AG08395 (cell line): ENCODE data around the gene PCDHGA6.
A peak's percentile ranks its signal among the peaks of the same experiment; 100 is the strongest.
"Not testable (repeated sequence)": the region's sequence is repeated elsewhere in the genome, so short reads cannot be mapped to it uniquely, and the experiment has no call there.

ENCODE experiments used
- DNase-seq: peaks from one replicate; pipeline ENCODE4 v3.0.0; 2012; ENCODE audit warnings: mixed read lengths, low spot score

PCDHGA6 gene

DNA sequence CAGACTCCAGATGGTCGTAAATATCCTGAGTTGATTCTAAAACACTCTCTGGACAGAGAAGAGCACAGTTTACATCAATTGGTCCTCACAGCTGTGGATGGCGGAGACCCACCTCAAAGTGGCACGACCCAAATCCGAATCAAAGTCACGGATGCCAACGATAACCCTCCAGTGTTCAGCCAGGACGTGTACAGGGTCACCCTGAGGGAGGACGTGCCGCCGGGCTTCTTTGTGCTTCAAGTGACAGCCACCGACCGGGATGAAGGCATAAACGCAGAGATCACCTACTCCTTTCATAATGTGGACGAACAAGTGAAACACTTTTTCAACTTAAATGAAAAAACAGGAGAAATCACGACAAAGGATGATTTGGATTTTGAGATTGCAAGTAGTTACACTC is 13.0 kb upstream of the PCDHGA6 start:
- DNase-seq: no peak

DNA sequence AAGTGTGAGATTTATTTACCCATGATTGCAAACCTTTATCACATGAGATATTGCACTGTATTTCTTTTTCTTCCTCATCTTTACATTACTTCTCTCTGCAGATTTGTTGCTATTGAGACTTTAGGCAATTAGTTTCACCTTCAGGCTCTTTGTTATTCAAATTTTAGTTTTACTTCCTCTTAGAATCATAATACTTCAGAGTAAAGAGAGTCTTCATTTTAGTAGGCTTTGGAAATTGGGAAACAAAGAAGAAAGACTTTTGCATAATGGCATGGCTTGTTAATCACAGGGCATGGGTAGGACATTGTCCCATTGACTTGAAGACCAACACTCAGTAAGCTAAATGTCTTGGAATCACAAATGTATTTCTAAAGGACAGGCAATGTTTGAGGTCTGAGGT is 11.0 kb upstream of the PCDHGA6 start:
- no peak for DNase-seq

DNA sequence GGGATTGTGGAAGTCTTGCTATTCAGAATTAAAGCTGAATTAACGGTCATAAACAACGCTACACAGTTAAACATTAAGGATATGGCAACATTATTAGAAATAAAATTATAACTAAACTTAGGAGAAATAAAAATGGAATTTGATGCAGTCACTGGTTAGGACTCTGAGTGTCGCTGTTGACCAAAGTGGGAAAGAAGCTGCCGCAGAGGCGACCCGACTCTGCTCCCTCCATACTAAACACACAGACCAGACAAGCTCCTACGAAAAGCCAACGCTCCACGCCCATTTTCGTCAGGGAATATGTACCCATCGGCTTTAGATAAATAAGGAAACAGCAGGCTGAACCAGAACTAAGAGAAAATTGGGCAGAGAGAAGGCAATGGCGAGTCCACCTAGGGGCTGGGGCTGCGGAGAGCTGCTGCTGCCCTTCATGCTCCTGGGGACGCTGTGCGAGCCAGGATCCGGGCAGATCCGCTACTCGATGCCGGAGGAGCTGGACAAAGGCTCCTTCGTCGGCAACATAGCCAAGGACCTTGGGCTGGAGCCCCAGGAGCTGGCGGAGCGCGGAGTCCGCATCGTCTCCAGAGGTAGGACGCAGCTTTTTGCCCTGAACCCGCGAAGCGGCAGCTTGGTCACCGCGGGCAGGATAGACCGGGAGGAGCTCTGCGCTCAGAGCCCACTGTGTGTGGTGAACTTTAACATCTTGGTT is 9.6 kb upstream of the PCDHGA6 start, which contains the start of gene PCDHGA5:
PCDHGA5 (plus strand) TSS at position 211 of the 709 bp plus-strand sequence; CDS start at position 380, 169 bp downstream.
- peak; percentile 44 for DNase-seq

DNA sequence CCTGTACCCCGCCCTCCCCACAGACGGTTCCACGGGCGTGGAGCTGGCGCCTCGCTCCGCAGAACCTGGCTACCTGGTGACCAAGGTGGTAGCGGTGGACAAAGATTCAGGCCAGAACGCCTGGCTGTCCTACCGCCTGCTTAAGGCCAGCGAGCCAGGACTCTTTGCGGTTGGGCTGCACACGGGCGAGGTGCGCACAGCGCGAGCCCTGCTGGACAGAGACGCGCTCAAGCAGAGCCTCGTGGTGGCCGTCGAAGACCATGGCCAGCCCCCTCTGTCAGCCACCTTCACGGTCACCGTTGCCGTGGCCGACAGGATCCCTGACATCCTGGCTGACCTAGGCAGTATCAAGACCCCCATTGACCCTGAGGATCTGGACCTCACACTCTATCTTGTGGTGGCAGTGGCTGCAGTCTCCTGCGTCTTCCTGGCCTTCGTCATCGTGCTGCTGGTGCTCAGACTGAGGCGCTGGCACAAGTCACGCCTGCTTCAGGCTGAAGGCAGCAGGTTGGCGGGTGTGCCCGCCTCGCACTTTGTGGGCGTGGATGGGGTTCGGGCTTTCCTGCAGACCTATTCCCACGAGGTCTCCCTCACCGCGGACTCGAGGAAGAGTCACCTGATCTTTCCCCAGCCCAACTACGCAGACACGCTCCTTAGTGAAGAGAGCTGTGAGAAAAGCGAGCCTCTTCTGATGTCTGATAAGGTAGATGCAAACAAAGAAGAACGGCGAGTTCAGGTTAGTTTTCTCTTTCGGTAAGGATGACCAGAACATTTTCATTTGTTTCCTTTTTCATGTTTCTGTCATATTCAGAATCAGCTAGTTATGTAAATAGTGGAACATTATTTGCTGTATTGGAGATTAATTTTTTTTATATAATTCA is 7.4 kb upstream of the PCDHGA6 start:
- DNase-seq: no peak

DNA sequence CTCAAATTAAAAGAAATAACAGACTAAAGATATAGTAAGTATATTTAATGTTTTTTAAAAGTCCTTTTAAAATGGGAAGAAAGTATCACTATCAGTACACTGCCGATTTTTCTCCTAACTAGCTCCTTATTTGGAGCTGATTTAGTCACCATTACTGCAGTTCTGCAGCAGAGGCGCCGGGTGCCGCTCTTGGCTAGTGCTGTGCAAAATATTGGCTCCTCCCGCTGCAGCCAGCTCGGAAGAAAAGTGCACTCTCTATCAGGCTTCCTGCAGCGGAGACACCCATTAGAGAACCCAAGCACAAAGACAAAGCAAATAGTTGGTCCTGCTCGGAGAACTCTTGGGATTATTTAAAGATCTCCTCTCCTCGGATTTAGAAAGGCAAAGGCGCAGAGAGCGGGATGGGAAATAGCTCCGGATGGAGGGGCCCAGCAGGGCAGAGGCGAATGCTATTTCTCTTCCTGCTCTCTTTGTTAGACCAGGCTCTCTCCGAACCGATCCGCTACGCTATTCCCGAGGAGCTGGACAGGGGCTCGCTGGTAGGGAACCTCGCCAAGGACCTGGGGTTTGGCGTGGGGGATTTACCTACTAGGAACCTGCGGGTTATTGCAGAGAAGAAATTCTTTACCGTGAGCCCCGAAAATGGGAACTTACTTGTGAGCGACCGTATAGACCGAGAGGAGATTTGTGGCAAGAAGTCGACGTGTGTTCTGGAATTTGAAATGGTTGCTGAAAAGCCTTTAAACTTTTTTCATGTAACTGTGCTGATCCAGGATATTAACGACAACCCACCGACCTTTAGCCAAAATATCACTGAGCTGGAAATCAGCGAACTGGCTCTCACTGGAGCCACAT is 3.5 kb upstream of the PCDHGA6 start, which contains the start of gene PCDHGB3:
PCDHGB3 (plus strand) TSS at position 249 of the 855 bp plus-strand sequence; CDS start at position 402, 153 bp downstream.
- DNase-seq: peak; percentile 69

DNA sequence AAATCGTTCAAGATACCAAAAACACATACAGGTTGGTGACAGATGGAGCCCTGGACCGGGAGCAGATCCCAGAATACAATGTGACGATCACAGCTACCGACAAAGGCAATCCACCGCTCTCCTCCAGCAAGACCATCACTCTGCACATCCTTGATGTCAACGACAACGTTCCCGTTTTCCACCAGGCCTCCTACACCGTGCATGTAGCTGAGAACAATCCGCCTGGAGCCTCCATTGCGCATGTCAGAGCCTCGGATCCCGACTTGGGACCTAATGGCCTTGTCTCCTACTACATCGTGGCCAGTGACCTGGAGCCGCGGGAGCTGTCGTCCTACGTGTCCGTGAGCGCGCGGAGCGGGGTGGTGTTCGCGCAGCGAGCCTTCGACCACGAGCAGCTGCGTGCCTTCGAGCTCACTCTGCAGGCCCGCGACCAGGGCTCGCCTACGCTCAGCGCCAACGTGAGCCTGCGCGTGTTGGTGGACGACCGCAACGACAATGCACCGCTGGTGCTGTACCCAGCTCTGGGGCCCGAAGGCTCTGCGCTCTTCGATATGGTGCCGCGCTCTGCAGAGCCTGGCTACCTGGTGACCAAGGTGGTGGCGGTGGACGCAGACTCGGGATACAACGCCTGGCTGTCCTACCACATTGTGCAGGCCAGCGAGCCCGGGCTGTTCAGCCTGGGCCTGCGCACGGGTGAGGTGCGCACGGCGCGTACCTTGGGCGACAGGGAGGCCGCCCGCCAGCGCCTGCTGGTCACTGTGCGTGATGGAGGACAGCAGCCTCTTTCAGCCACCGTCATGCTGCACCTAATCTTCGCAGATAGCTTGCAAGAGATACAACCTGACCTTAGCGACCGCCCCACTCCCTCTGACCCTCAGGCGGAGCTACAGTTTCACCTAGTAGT is 1.9 kb upstream of the PCDHGA6 start:
- DNase-seq: no peak

DNA sequence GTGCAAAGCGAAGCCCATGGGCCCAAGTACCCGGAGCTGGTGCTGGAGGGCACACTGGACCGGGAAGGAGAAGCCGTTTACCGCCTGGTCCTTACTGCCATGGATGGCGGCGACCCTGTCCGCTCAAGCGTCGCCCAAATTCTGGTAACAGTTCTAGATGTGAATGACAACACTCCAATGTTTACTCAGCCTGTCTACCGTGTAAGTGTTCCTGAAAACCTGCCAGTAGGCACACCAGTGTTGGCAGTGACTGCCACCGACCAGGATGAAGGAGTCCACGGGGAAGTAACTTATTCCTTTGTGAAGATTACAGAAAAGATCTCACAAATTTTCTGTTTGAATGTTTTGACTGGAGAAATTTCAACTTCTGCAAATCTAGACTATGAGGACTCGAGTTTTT is 936 bp downstream of the PCDHGA6 start:
- DNase-seq: no peak

DNA sequence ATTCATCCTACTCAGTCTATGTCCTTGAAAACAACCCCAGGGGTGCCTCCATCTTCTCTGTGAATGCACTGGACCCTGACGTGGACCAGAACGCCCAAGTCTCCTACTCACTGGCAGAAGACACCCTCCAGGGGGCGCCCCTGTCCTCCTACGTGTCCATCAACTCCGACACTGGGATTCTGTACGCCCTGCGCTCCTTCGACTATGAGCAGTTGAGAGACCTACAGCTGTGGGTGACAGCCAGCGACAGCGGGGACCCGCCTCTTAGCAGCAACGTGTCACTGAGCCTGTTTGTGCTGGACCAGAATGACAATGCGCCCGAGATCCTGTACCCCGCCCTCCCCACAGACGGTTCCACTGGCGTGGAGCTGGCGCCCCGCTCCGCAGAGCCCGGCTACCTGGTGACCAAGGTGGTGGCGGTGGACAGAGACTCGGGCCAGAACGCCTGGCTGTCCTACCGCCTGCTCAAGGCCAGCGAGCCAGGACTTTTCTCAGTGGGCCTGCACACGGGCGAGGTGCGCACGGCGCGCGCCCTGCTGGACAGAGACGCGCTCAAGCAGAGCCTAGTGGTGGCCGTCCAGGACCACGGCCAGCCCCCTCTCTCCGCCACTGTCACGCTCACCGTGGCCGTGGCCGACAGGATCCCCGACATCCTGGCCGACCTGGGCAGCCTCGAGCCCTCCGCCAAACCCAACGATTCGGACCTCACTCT is 1.9 kb downstream of the PCDHGA6 start:
- not testable (repeated sequence) for DNase-seq

DNA sequence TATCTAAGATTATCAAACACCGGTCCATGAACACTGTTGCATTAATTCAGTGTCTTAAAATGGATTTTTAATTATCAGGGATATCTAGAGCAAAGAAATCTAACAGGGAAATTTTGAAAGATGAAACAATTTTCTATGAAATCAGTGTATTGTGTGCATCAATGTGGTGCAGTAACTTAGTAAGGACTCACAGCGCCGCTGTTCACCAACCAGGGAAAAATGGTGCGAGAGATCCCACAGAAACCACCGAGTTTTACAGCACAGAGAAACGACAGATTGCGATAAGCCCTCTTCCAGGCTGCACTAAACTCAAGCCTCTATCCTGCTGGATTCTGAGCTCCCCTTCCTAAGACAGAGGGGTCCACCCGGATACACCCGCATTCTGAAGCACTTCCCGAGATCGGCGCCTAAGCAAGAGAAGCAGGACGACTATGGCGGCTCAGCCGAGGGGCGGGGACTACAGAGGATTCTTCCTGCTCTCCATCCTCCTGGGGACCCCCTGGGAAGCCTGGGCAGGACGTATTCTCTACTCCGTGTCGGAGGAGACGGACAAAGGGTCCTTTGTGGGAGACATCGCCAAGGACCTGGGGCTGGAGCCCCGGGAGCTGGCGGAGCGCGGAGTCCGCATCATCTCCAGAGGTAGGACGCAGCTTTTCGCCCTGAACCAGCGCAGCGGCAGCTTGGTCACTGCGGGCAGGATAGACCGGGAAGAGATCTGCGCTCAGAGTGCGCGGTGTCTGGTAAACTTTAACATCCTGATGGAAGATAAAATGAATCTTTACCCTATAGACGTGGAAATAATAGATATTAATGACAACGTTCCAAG is 9.0 kb downstream of the PCDHGA6 start, which contains the start of gene PCDHGA7:
PCDHGA7 (plus strand) TSS at position 274 of the 826 bp plus-strand sequence; CDS start at position 432, 158 bp downstream.
- DNase-seq: peak; percentile 42

DNA sequence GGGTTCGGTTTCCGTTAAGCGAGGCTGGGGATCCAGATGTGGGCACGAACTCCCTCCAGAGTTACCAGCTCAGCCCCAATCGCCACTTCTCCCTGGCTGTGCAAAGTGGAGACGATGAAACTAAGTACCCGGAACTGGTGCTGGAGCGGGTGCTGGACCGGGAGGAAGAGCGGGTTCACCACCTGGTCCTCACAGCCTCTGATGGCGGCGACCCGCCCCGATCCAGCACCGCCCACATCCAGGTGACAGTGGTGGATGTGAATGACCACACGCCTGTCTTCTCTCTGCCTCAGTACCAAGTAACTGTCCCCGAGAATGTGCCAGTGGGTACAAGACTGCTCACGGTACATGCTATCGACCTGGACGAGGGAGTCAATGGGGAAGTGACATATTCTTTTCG is 9.7 kb downstream of the PCDHGA6 start:
- DNase-seq: no peak

DNA sequence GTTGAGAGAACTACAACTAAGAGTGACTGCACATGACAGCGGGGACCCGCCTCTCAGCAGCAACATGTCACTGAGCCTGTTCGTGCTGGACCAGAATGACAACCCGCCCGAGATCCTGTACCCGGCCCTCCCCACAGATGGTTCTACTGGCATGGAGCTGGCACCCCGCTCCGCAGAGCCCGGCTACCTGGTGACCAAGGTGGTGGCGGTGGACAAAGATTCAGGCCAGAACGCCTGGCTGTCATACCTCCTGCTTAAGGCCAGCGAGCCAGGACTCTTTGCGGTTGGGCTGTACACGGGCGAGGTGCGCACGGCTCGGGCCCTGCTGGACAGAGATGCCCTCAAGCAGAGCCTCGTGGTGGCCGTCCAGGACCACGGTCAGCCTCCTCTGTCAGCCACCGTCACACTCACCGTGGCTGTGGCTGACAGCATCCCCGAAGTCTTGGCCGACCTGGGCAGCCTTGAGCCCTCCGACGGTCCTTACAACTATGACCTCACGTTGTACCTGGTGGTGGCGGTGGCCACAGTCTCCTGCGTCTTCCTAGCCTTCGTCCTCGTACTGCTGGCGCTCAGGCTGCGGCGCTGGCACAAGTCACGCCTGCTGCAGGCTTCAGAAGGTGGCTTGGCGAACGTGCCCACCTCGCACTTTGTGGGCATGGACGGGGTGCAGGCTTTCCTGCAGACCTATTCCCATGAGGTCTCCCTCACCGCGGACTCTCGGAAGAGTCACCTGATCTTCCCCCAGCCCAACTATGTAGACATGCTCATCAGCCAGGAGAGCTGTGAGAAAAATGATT is 11.0 kb downstream of the PCDHGA6 start:
- DNase-seq: no peak

DNA sequence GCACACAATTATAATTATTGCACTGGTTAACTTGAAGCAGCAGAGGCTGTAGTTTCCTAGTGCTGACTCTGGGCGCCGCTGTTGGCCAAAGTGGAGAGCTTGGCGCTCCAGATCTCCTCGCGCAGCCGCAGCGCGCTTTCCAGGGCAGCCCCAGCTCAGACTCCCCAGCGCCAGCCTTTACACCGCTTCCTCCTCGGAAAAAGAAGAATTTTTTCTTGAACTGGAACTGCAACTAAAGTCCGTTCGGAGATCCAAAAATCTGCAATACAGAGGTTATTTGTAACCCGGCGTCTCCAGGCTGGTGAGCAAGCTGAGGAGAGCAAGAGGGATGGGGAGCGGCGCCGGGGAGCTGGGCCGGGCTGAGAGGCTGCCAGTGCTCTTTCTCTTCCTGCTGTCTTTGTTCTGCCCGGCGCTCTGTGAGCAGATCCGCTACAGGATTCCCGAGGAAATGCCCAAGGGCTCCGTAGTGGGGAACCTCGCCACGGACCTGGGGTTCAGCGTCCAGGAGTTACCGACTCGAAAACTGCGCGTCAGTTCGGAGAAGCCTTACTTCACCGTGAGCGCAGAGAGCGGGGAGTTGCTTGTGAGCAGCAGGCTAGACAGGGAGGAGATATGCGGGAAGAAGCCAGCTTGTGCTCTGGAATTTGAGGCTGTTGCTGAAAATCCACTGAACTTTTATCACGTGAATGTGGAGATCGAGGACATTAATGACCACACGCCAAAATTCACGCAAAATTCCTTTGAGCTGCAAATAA is 14.0 kb downstream of the PCDHGA6 start, which contains the start of gene PCDHGB4:
PCDHGB4 (plus strand) TSS at position 142 of the 755 bp plus-strand sequence; CDS start at position 329, 187 bp downstream.
- DNase-seq: peak; percentile 29

DNA sequence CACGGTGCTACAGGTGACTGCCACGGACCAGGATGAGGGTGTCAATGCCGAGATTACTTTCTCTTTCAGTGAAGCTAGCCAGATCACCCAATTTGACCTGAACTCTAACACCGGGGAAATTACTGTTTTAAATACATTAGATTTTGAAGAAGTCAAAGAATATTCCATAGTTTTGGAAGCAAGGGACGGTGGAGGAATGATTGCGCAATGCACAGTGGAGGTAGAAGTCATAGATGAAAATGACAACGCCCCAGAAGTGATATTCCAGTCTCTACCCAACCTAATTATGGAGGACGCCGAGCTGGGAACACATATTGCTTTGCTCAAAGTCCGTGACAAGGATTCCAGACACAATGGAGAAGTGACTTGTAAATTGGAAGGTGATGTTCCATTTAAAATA is 15.0 kb downstream of the PCDHGA6 start:
- DNase-seq: no peak

DNA sequence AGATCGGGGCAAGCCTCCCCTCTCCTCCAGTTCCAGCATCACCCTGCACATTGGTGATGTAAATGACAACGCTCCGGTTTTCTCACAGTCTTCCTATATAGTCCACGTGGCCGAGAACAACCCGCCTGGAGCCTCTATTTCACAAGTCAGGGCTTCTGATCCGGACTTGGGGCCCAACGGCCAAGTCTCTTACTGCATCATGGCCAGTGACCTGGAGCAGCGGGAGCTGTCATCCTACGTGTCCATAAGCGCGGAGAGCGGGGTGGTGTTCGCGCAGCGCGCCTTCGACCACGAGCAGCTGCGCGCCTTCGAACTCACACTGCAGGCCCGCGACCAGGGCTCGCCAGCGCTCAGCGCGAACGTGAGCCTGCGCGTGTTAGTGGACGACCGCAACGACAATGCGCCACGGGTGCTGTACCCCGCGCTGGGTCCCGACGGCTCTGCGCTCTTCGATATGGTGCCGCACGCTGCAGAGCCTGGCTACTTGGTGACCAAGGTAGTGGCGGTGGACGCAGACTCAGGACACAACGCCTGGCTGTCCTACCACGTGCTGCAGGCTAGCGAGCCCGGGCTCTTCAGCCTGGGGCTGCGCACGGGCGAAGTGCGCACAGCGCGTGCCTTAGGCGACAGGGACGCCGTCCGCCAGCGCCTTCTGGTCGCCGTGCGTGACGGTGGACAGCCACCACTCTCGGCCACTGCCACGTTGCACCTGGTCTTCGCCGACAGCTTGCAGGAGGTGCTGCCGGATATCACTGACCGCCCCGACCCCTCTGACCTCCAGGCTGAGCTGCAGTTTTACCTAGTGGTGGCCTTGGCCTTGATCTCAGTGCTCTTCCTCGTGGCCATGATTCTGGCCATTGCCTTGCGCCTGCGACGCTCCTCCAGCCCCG is 15.7 kb downstream of the PCDHGA6 start:
- no peak for DNase-seq

DNA sequence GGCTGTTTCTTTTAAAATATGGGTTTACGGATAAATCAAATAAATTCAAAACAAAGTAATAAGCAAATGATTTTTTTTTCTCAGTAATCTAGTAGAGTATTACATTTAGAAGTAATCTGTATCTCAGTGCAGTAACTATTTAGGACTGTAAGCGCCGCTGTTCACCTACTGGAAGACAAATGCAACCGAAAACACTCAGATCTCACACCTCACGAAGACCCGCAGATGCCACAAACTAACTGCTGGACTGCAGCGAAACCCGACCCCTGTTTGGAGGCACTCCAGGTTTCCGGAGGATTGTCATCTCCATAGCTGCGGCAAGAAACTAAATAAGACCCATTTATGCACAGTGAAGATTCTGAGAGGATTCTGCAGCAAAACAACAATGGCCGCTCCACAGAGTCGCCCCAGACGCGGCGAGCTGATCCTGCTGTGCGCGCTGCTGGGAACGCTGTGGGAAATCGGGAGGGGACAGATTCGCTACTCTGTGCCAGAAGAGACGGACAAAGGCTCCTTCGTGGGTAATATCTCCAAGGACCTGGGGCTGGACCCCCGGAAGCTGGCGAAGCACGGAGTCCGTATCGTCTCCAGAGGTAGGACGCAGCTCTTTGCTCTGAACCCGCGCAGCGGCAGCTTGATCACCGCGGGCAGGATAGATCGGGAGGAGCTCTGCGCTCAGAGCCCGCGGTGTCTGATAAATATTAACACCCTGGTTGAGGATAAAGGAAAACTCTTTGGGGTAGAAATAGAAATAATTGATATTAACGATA is 18.9 kb downstream of the PCDHGA6 start, which contains the start of gene PCDHGA8:
PCDHGA8 (plus strand) TSS at position 205 of the 770 bp plus-strand sequence; CDS start at position 386, 181 bp downstream.
- no peak for DNase-seq

DNA sequence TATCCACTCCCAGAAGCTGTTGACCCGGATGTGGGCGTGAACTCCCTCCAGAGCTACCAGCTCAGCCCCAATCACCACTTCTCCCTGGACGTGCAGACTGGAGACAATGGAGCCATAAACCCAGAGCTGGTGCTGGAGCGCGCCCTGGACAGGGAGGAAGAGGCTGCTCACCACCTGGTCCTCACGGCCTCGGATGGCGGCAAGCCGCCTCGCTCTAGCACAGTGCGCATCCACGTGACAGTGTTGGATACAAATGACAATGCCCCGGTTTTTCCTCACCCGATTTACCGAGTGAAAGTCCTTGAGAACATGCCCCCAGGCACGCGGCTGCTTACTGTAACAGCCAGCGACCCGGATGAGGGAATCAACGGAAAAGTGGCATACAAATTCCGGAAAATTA is 19.6 kb downstream of the PCDHGA6 start:
- no peak for DNase-seq
